Common myeloid progenitor, CD34-positive (primary cell): ENCODE data around the gene TRIM21.
"Not testable (repeated sequence)": the region's sequence is repeated elsewhere in the genome, so short reads cannot be mapped to it uniquely, and the experiment has no call there.

Experiments
- CTCF ChIA-PET: fragments of 350-600 bp; sonication (Branson Sonifier 250); formaldehyde crosslinking; loops from one replicate; lab custom pipeline; 2021; ENCODE audit warnings: antibody characterized with exemption; lab: Charles Lee
- POLR2A ChIA-PET: fragments of 350-600 bp; sonication (Branson Sonifier 250); formaldehyde crosslinking; loops from one replicate; lab custom pipeline; 2021; ENCODE audit warnings: antibody characterized with exemption; lab: Charles Lee
- DNase-seq, 3 donors: peaks; one replicate each; pipeline versions ENCODE4 v3.0.0 to v3.0.0-alpha.2; 2013
- H3K27ac ChIP-seq, 2 experiments: 1 replicate in 1 of 2; 2 replicates in 1 of 2; pipeline ENCODE4 v1.7.0; 2013; ENCODE audit warnings: inconsistent platforms in 2 of 2, low read length in 2 of 2, mild to moderate bottlenecking in 2 of 2, low read depth in 1 of 2, moderate library complexity in 1 of 2; ENCODE audit not compliant: severe bottlenecking in 2 of 2, insufficient read depth in 1 of 2, poor library complexity in 1 of 2
- H3K27me3 ChIP-seq, 5 experiments: replicated peaks in 2 of 5; 1 replicate in 3 of 5; 2 replicates in 2 of 5; pipeline versions ENCODE4 v1.6.1 to v1.7.0; 2013; ENCODE audit warnings: low read length in 4 of 5, mild to moderate bottlenecking in 2 of 5, moderate library complexity in 2 of 5, inconsistent platforms in 1 of 5; ENCODE audit not compliant: insufficient read depth in 5 of 5, control insufficient read depth in 4 of 5
- H3K36me3 ChIP-seq, 4 experiments: 1 replicate in 2 of 4; 2 replicates in 2 of 4; pipeline versions ENCODE4 v1.6.1 to v1.7.0; 2013; ENCODE audit warnings: low read length in 3 of 4, control low read depth in 1 of 4, mild to moderate bottlenecking in 1 of 4; ENCODE audit not compliant: control insufficient read depth in 4 of 4, insufficient read depth in 4 of 4
- H3K4me1 ChIP-seq, 4 experiments: 1 replicate in 3 of 4; 2 replicates in 1 of 4; pipeline versions ENCODE4 v1.6.1 to v1.7.1; 2013; ENCODE audit warnings: low read length in 3 of 4, mild to moderate bottlenecking in 3 of 4, control low read depth in 1 of 4, inconsistent platforms in 1 of 4, moderate library complexity in 1 of 4; ENCODE audit not compliant: control insufficient read depth in 4 of 4, insufficient read depth in 4 of 4; ENCODE audit errors: control extremely low read depth in 1 of 4
- H3K4me3 ChIP-seq, 7 experiments: 1 replicate in 4 of 7; 2 replicates in 3 of 7; pipeline versions ENCODE4 v1.5.1 to v1.7.0; 2013; ENCODE audit warnings: mild to moderate bottlenecking in 7 of 7, low read length in 6 of 7, moderate library complexity in 6 of 7, inconsistent platforms in 2 of 7, low read depth in 2 of 7, control low read depth in 1 of 7; ENCODE audit not compliant: insufficient read depth in 4 of 7, control insufficient read depth in 1 of 7; ENCODE audit errors: extremely low read depth in 1 of 7
- H3K9me3 ChIP-seq, 5 experiments: 1 replicate in 4 of 5; 2 replicates in 1 of 5; pipeline versions ENCODE4 v1.6.1 to v1.7.1; 2013; ENCODE audit warnings: low read length in 4 of 5, mild to moderate bottlenecking in 2 of 5, inconsistent platforms in 1 of 5, low read depth in 1 of 5, moderate library complexity in 1 of 5; ENCODE audit not compliant: control insufficient read depth in 4 of 5, insufficient read depth in 2 of 5; ENCODE audit errors: control extremely low read depth in 1 of 5
- WGBS: methylation state at CpG from one replicate; pipeline ENCODE4 v1.1.5; 2013; ENCODE audit not compliant: insufficient coverage; 5-methylcytosine and 5-hydroxymethylcytosine counted together

TRIM21 gene

DNA sequence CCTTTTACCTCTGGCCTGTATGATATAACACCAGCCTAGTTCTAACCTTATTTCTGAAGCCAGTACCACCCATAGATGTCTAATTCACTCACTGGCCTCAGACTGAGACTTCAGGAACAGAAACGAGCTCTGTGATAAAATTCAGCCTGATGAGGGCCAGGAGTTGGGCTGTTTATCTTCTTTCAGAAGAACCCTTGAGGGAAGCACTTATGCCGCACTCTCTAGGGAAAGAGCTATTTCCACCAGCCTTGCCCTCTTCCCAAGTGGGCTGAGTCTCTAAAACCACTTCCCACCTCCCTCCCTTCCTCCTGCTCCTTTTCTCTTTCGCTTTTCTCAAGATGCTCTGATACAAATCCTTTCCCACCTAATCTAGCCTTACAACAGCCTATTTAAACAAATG is 23.3 kb downstream of the TRIM21 start:
- WGBS = 62% methylated on average over 2 of the region's 3 CpGs
- H3K36me3 ChIP-seq = no peaks in the 10 kb centered on the region
- H3K4me1 ChIP-seq = no peaks in the 10 kb centered on the region
- H3K27me3 ChIP-seq = peaks cover 0 to 3% (median 0%) of the 10 kb centered on the region in 5 experiments
- POLR2A ChIA-PET = no interaction called here
- H3K4me3 ChIP-seq = no peak overlapping the region
- no peak overlapping the region for H3K27ac ChIP-seq
- no peak for DNase-seq
- H3K9me3 ChIP-seq = no peaks in the 10 kb centered on the region
- CTCF ChIA-PET = no interaction called here

DNA sequence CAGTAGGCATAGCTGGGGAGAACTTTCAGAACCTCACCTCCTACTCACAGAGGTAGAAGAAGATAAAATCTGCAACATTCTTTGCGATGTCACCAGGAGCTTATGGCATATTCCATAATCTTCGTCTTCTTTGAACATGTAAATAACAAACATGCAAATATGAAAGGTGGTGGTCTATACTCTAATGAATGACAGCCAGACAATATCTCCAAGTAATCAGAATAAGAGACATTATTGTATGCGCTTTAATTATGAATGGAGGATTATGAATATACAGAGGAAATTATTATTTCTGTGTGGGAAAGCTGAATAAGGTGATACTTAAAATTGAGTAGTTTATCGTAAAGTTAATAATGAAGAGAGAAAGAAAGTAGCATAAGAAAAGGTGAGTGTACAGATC is 25.2 kb downstream of the TRIM21 start, which contains the start of gene OR52B4:
TSS of gene OR52B4 (minus strand) at position 101 of the 400 bp plus-strand sequence. CDS start at position 10, 91 bp downstream.
- H3K27me3 ChIP-seq = peaks cover 0 to 3% (median 0%) of the 10 kb centered on the region in 5 experiments
- 92% methylated on average over 1 of the region's 4 CpGs for WGBS
- no peaks in the 10 kb centered on the region for H3K36me3 ChIP-seq

DNA sequence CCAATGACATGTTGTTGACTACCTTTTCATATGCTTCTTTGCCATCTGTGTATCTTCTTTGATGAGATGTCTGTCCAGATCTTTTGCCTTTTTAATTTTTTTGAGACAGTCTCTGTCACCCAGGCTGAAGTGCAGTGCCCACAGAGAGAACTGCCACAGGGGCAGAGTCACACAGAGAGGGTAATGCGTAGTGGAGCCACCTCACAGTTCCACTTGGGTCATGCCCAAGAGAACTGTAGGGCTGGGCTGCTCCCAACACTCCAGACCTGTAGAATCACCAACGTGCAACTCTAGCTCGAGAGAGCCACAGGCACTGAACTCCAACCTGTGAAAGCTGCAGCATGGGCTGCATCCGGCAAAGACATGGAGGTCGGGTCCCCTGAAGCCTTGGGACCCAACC is 45.4 kb downstream of the TRIM21 start:
- H3K27me3 ChIP-seq, H3K27ac ChIP-seq, H3K4me3 ChIP-seq, H3K9me3 ChIP-seq, H3K4me1 ChIP-seq, H3K36me3 ChIP-seq, POLR2A ChIA-PET, CTCF ChIA-PET, DNase-seq: not testable (repeated sequence)
- WGBS = no CpG with 5 or more reads among the region's 5 CpGs

More for the DNA sequence above, 25.2 kb downstream of the TRIM21 start, which contains the start of gene OR52B4:
- H3K9me3 ChIP-seq = no peaks in the 10 kb centered on the region
- H3K4me1 ChIP-seq = no peaks in the 10 kb centered on the region
- no peak within 1 kb of the TSS for H3K4me3 ChIP-seq
- no peak within 1 kb of the TSS for H3K27ac ChIP-seq
- no peak for DNase-seq
- CTCF ChIA-PET = no interaction called here
- POLR2A ChIA-PET = no interaction called here

DNA sequence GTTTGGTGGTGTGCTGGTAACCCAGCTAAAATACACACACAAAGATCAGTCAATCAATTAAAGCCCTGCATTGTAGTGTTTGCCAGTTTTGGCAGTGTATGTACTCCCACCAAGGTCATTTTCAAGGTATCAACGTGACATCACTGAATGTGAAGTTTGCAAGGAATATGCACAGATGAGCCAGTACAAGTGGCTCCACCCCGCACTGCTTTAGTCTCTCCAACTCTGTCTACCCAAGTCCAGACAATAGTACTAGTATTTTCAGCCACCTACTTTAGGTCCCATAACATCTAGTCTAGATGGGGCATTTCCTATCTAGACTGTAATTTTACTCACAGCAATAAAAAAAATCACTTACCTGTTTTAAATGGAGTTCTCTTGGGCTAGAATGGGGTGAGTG is 48.1 kb downstream of the TRIM21 start:
- H3K9me3 ChIP-seq, H3K36me3 ChIP-seq, H3K4me3 ChIP-seq, H3K4me1 ChIP-seq, DNase-seq, H3K27ac ChIP-seq, CTCF ChIA-PET, POLR2A ChIA-PET, H3K27me3 ChIP-seq: not testable (repeated sequence)
- WGBS = 100% methylated on average over 1 of the region's 2 CpGs
